GM18498 (cell line): ENCODE results near the gene NHSL2.

Experiments
- ATAC-seq: cut with Tn5 transposase; IDR thresholded peaks from one replicate; pipeline ENCODE4 v1.9.1; 2021; ENCODE audit warnings: mild to moderate bottlenecking, moderate library complexity; ENCODE audit not compliant: unreplicated experiment

NHSL2 gene

DNA sequence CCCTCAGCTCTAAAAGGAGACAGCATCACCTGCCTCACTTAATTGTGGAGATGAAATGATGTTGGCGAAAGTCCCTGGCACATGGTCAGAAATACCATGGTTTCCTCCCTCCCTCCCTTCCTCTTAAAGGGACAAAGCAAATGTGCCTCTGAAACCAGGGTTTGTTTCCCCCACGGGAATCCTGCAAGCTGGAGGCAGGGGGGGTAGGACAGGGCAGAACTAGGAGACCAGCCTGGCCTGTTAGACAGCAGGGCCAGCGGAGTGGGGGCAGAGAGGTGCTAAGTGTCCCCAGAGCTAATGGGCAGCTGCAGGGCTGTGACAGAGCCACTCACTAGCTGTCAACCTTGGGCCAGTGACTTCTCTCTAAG is 215.4 kb downstream of the NHSL2 start:
- ATAC-seq, result no peak

DNA sequence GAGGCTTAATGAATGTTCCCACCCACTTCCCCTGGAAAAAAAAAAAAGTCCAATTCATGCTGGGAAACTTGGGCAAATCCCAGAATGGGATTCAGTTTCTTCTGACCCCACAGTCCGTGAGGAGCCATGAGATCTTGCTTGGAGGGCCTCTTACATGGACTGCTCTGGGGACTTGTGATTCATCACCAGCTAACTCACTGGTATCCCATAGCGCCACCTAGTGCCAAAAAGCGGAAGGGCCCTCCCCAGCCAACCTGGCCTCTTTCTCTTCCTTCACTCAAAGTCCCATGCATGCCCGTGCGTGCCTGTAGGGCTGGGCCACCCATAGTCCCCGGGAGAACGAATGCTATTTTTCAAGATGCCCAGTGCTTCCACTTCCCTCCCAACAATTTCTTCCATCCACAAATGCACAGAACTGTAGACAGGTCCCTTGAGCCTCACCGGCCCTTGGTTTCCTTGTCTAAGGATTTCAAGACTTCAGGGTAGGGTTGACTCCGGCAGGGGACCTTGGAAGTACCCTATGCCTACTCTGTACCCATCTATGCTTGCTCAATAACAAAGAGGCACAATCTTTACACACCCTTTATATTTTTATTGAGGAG is 216.0 kb downstream of the NHSL2 start:
- ATAC-seq, result peak; percentile 67

DNA sequence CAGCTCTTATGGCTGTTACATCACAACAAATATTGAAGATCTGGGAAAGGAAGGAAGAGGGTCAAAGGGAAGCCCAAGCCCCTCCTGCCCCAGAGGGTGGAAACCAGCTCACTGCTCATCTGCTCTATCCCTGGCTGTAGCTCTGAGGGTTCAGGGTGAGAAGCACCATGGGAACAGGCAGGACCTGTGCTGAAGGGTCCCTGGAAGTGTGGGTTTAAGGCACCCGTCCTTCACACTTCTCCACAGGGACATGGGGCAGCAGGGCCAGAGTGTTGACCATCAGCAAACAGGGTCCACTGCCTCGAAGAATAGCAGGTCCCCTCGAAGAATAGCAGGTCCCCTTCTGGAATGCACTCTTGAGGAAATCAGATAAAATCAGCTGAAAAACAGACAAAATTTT is 216.7 kb downstream of the NHSL2 start:
- no peak for ATAC-seq

DNA sequence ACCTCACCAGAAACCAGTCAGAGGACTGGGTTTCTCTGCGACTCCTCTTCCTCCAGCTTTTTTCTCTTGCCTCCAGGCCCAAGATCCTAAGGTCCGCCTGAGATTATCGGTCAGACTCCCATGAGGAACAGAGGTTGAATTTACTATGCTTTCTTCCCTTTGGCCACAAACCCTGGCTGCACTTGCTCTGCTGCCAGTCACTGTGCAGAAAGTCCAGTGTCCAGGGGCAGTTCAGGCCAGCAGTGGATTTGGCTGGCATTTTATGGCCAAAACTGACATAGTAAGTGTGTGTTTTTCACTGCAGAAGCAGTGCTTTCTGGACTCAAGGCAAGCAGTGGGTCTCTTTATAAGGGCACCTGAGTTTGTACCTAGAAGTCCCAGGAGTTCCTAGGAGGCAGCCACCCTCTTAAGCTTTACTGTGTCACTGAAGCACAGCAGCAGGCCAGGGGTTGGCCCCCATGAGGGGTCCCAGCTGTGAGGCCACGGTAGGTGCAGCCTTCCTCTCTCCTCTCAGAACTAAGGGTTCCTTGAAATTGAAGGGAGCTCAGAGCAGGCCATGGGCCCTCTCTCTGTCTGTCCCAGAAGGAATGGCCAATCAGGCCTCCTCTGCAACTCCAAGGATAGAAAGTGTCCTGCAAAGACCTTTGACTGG is 217.7 kb downstream of the NHSL2 start:
- no peak for ATAC-seq

DNA sequence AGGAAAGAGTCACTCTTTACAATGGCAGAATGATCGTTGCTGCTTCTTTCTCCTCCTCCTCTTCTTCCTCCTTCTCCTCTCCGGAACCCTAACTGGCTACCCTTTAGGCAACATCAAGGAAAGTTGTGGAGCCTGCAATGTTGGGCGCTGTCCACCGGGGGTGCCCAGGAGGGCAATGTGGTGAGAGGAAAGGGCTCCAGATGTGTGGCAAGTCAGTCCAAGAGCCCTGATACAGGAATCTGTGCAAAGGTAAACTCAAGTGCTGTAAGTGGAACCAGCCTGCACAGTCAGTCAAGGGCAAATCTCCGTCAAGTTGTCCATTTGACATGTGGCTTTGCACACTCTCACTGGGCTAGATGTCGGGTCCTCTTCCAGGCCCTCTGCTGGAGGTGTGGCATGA is 218.2 kb downstream of the NHSL2 start:
- ATAC-seq, result no peak

DNA sequence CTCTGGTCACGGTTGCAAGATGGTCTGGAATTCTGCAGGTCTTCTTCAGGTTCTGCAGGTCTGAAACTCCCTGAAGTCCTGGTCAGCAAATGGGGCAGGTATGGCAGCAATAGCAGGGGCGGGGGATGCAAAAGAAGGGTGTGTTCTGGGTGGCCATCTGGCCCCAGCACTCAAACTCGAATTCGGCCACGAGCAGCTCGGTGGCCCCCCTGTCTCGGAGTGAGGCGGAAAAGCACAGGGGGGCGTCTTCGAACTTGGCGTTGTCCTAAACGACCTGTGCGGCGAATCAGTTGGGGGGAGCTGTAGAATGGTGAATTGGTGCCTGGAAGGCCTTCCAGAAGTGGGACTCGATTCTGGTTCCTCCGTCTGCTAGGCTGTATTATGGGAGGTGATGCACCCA is 219.0 kb downstream of the NHSL2 start:
- no peak for ATAC-seq

DNA sequence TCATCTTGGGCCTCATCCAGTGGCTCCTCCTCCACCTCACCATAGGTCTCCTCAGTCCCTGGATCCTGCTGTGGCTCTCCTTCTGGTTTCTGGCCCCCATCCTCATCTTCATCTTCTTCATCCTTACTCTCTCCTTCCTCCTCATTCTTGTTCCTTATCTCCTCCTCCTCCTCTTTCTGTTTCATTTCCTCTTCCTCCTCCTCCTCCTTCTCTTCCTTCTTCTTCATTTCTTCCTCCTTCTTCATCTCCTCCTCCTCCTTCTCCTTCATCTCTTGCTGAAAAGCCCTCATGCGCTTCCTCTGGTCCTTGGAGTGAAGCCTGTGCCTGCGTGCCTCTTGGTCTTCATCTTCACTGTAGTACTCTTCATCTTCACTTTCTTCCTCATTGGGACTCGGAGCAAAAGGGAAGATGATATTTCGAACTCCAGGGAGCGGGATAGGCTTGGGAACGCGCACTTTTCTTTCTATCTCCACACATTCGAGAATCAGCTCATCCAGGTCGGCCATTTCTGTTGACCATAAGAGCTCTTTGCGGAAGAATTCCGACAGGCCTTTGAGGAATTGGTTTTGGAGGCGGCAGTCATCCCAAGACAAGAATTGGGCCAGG is 219.6 kb downstream of the NHSL2 start:
- ATAC-seq, result no peak

DNA sequence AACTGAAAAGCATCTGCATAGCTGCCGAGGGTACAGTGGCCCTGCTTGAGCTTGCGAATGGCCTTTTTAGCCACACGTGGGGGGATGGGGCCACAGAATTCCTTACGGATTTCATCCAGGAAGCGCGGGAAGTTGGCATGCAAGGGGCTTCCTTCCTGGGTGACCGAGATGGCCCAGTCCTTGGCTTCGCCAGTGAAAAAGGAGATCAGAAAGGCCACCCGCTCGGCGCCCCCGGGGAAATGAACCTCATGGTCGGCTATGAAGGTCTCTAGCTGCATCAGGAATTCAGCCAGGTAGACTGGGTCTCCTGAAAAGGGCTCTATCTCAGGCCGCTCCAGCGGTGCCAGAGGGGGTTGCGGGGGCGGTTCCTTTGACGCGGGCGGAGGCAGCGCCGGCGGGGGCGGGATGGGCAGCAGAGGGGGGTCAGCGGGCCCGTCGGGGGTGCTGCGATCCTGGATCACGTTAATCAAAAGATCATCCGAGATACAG is 220.2 kb downstream of the NHSL2 start:
- no peak for ATAC-seq

DNA sequence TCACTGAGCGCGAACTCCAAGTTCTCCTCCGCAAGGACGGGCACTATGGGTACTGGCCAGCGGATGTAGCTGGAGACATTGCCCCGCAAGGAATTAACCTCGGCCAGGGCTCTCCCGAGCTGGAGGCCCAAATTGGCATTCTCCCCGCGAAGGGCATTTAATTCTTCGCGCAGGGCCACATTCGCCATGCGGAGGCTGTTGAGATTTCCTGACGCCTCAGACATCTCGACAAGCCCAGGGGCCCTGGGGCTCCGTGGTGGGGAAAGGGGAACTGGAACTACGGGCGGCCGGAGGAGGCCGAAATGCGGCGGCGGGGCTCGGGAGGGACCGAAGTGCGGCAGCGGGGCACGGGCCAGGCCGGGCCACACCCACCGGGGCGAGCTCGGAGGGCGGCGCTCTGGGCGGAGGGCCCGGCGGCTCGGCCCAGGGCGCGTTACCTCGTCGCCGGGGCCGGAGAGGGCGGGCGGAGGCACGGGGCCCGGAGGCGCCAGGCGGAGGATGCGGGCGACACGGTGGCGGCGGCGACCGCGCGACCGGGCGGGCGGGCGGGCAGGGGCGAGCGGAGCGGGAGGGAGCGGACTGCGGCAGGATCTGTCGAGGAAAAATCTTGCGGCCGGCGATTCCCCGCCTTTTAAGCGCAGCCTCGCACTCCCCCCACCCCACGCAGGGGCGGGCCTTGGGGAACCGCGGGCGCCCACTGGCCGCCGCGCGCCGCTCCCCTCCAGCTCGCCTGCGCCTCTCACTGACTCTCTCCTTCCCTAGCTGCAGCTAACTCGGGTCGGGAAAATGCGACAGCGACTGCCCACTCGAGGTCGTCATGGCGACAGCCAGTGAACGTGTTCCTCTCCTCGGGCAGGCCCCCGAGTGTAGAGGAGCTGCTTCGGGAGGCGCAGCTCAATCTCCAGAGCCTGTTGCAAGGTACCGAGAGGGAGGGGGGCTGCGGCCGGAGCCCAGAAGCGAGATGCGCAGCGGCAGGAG is 221.0 kb downstream of the NHSL2 start, which contains the start of gene RTL5:
RTL5 (minus strand) TSS at position 599 of the 978 bp plus-strand sequence.
- peak; percentile 68 for ATAC-seq

DNA sequence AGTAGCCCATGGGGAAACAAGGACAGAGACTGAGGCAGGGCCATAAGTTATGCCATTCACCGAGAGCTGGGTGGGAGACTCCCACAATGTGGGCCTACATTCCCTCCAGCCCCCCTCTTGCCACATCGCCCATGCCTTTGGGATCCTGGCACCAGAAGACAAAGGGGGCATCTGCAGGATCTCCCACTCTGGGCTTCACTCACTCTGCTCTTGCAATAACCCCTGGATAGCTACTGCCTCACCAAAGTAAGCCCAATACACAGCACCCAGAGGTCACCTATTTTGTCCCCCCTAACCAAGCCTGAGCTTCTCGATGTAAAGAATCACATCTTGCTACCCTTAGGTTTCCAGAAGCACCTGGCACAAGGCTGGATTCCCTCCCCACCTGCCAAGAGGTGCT is 221.8 kb downstream of the NHSL2 start:
- ATAC-seq, result no peak

DNA sequence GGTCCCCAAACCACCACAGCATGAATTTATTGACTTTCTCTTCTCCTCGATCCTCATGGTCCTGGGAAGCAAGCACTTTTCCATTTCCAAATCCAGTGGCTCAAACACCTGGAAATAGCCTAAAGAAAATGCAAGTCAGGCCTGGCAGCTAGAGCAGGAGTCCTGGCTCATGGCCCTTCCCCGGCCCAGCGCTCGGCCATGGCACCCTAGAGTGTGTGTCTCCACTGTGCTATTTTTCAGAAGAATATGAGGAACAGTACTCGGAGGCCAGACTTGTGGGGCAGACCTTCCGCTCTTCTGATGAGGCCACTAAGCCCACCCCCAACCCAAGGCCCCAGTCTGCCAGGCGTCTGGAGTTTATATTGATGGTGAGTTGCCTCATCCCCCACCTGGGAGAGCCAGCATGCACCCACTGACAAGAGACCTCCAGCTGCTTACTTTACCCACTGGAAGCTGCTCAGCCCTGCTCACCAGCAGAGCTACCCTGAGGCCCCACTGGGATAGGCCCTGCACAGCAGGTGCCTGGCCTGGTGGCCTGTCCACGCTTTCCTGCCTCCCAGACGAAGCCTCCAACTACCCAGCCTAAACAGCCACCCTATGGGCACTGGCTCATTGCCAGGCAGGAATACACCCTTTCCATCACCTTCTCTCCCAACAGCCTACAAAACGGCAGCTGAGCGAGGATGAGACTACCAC is 223.4 kb downstream of the NHSL2 start:
- ATAC-seq, result no peak

DNA sequence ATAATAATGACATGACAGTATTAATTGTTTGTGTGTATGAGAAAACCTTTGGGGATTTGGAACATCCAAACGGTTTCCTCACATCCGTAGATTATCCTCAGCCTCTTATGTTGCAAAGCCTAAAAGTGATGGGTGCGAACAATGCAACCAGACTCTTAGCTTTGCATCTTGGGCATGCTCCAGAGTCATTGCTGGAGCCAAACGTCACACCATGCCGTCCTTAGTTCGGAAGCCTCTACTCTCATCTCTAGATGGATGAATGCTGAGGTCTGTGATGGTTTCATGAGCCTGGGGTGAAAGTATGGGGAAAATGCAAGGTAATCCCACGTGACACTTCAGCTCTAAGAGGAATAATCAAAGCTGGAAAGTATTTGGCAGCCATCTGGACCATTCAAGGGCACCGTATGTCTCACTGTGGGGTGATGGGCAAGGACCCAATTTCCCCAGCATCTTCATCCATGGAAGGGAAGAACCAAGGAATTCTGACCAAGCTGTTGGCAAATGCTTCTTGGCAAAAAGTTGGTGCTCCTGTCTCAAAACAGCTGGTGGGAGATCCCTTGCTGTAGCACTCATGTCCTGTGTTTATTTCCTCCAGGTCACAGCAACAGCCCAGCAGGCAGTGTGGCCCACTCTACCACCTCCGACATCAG is 227.3 kb downstream of the NHSL2 start:
- no peak for ATAC-seq

DNA sequence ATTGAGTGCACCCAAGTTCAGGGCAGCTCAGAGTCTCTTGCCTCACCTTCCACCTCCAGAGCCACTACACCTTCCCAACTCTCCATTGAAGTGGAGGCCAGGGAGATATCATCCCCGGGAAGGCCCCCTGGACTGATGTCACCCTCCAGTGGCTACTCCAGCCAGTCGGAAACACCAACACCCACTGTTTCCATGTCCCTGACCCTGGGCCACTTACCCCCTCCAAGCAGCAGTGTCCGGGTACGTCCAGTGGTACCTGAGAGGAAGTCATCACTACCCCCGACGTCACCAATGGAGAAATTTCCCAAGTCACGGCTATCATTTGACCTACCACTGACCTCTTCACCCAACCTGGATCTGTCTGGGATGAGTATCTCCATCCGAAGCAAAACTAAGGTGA is 228.9 kb downstream of the NHSL2 start:
- ATAC-seq, result no peak

DNA sequence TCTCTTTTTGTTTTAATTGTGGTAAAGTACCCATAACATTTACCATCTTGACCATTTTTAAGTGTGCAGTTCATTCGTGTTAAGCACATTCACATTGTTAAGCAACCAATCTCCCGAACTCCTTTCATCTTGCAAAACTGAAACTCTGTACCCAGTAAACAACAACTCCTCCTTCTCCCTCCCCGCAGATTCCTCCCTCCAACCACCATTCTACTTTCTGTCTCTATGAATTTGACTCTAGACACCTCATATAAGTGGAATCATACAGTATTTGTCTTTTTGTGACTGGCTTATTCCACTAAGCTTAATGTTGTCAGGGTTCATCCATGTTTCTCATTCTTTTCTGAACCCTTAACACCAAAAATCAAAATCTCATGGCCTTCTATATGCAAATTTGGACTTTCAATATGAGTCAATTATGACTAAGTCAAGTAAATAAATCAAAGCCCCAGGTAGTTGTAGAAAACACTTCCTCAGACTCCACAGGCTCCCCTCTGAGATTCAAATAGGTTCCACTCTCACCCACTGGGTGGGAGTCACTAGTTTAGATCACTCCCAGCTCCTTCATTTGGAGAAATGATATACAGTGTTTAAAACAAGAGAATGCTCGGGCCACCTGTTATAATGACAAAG is 230.8 kb downstream of the NHSL2 start:
- ATAC-seq, result peak; percentile 77

DNA sequence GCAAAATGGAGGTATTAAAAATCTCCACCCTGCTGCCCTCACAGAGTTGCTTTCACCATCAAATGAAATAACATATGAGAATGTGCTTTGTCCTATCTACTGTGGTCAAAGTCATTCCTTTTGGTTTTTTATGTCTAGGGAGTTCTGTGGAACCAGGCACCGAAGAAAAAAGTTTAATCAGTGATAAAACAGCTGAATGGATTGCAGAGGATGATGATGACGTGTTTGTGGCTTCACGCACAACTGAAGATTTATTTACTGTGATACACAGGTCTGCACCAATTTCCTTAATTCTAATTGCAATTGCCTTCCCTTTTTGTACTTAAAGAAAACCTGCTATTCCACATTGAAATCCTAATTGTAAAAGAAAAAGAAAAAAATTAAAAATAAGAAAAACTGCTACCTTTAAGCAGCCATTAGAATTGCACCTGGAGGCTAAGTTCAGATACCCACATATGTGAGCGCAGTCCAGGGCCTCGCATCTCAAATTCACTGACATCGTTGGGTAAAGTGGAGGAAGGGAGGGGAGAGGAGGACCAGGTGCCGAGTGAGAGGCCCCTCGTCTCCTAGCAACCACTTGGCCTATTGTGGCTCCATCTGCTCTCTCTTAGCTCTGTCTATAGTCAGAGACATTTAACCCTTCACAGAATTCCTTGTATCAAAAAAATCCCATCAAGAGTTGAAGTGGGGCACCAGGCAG is 231.6 kb downstream of the NHSL2 start:
- no peak for ATAC-seq

DNA sequence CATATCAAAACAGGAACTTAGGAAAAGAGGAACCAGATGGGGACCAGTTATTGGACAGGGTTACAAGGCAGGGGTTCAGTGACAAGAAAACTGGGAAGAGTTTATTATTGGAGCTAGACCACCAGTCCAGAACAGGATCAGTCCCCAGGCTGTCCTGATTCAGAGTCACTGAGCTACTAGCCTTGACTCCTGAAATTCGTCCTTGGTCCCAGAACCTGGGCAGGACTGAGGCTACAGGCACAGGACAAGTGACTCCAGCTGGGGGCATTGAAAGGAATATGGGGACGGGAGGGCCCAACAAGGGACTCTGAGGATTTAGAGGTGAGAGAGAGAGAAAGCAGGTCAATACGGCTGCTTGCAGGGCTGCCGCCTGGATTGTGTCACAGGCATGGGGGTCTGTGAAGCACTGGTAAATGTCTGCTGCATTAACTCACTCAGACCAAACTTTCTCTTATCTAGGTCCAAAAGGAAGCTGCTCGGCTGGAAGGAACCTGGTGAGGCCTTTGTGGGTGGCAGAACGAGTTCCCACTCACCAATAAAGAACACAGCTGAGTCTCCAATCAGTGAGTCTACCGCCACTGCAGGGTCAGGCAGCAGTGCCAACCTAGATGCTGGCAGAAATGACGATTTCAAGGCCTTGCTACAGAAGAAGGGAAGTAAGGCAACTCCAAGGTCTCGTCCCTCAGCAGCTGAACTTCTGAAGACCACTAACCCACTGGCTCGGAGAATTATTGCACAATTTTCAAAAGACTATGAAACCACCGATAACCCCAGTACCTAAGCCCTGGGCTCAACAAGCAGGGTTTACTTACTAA is 232.4 kb downstream of the NHSL2 start:
- ATAC-seq, result no peak

DNA sequence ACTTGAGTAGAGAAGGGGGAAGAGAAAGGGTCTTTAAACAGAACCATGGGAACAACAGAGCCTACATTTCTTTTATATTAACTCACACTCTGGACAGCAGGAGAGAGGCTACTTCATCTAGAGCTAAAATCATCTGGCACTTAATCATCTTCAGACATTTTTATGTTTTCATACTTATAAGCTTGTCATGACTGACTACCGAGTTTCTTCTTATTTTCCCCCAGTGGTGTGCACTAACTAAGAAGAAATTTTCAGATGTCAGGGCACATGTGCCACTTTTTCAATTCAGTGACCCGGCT is 232.9 kb downstream of the NHSL2 start:
- ATAC-seq, result no peak

DNA sequence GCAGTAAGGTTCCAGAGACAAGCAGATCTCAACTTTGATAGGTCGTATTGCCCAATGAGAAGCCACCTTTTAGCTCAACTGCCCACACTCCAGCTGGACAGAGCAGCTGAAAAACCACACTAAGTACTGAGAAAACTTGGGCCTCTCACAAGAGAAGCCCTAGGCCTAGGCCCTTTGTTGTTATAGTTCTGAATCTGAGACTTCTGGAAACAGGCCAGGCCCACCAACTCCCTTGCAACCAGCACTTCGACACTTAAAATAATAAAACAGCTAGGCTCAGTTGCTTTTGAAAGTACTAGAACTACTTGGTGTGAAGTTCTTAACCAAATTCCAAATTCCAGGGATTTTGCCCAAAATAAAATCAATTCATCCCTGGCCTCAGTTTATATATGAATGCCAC is 234.5 kb downstream of the NHSL2 start:
- ATAC-seq, result no peak
